ENCODE results near the gene WDR46. TPM values are rescaled to one million over a fixed set of nuclear protein-coding genes. Genes with fewer than 3 reads are reported as not detected.

The WDR46 gene
- total and polyA plus RNA-seq, 2 of the 13 experiments (the other 11 are each of a cell fraction or from before 2014, with no cell fraction given), result 47.4 to 105 TPM

GRCh38 chr6:33317669-33318425 is 28.8 kb upstream of the WDR46 start, which contains the start of gene ZBTB22 (continued):
- TF ChIP-seq DPF2 (CRISPR knock-in tag; IDR thresholded peaks at IDR 0.05; ENCODE audit: borderline replicate concordance, low read depth) (no peak), ZKSCAN8 (CRISPR knock-in tag; IDR thresholded peaks at IDR 0.05; ENCODE audit: borderline replicate concordance) (no peak), SAP130 (CRISPR knock-in tag; IDR thresholded peaks at IDR 0.05; ENCODE audit: low read depth) (peak; percentile 53), SRSF1 (optimal IDR thresholded peaks at IDR 0.05; ENCODE audit: low read depth, low read length) (no peak), RAD51 (IDR thresholded peaks at IDR 0.05; ENCODE audit: borderline replicate concordance) (no peak), SNAPC2 (CRISPR knock-in tag; IDR thresholded peaks at IDR 0.05) (no peak), ZNF607 (CRISPR knock-in tag; IDR thresholded peaks at IDR 0.05; ENCODE audit: borderline replicate concordance) (no peak; the same call in 1 of the 2 replicates), MXI1 (IDR thresholded peaks at IDR 0.05; ENCODE audit: borderline replicate concordance, low read depth, low read length) (peak; percentile 54; the same call in 1 of the 3 replicates), ZNF781 (CRISPR knock-in tag; IDR thresholded peaks at IDR 0.05; ENCODE audit: borderline replicate concordance, not compliant biosample characterization) (peak; percentile 30), ZNF746 (CRISPR knock-in tag; IDR thresholded peaks at IDR 0.05) (no peak), MXD4 (CRISPR knock-in tag; IDR thresholded peaks at IDR 0.05) (peak; percentile 57; the same call in 1 of the 2 replicates), ZNF337 (CRISPR knock-in tag; IDR thresholded peaks at IDR 0.05; ENCODE audit: borderline replicate concordance, low read depth) (no peak), ZBTB38 (CRISPR knock-in tag; IDR thresholded peaks at IDR 0.05) (no peak), ZNF563 (CRISPR knock-in tag; IDR thresholded peaks at IDR 0.05) (no peak), BATF2 (CRISPR knock-in tag; IDR thresholded peaks at IDR 0.05) (no peak), ZNF225 (CRISPR knock-in tag; IDR thresholded peaks at IDR 0.05) (no peak), ELF4 (CRISPR knock-in tag; IDR thresholded peaks at IDR 0.05; ENCODE audit: borderline replicate concordance) (no peak), RARA (CRISPR knock-in tag; IDR thresholded peaks at IDR 0.05) (0 out of 2 replicates have a peak, but pooled peaks have one; percentile 11), ZNF282 (IDR thresholded peaks at IDR 0.05; ENCODE audit: partially characterized antibody) (no peak), LCORL (IDR thresholded peaks at IDR 0.05) (no peak), LCORL (CRISPR knock-in tag; IDR thresholded peaks at IDR 0.05) (0 out of 2 replicates have a peak, but pooled peaks have one; percentile 17), ZNF121 (CRISPR knock-in tag; IDR thresholded peaks at IDR 0.05) (no peak), U2AF2 (IDR thresholded peaks at IDR 0.05; ENCODE audit: low read depth, low read length) (no peak), ZNF580 (CRISPR knock-in tag; IDR thresholded peaks at IDR 0.05; ENCODE audit: borderline replicate concordance, low read depth) (peak; percentile 7; the same call in 1 of the 2 replicates)
- TF ChIP-seq, protein P1, sequence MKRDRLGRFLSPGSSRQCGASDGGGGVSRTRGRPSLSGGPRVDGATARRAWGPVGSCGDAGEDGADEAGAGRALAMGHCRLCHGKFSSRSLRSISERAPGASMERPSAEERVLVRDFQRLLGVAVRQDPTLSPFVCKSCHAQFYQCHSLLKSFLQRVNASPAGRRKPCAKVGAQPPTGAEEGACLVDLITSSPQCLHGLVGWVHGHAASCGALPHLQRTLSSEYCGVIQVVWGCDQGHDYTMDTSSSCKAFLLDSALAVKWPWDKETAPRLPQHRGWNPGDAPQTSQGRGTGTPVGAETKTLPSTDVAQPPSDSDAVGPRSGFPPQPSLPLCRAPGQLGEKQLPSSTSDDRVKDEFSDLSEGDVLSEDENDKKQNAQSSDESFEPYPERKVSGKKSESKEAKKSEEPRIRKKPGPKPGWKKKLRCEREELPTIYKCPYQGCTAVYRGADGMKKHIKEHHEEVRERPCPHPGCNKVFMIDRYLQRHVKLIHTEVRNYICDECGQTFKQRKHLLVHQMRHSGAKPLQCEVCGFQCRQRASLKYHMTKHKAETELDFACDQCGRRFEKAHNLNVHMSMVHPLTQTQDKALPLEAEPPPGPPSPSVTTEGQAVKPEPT (CRISPR knock-in tag; IDR thresholded peaks at IDR 0.05; ENCODE audit: low read depth), result peak; percentile 100
- TF ChIP-seq, protein P2, sequence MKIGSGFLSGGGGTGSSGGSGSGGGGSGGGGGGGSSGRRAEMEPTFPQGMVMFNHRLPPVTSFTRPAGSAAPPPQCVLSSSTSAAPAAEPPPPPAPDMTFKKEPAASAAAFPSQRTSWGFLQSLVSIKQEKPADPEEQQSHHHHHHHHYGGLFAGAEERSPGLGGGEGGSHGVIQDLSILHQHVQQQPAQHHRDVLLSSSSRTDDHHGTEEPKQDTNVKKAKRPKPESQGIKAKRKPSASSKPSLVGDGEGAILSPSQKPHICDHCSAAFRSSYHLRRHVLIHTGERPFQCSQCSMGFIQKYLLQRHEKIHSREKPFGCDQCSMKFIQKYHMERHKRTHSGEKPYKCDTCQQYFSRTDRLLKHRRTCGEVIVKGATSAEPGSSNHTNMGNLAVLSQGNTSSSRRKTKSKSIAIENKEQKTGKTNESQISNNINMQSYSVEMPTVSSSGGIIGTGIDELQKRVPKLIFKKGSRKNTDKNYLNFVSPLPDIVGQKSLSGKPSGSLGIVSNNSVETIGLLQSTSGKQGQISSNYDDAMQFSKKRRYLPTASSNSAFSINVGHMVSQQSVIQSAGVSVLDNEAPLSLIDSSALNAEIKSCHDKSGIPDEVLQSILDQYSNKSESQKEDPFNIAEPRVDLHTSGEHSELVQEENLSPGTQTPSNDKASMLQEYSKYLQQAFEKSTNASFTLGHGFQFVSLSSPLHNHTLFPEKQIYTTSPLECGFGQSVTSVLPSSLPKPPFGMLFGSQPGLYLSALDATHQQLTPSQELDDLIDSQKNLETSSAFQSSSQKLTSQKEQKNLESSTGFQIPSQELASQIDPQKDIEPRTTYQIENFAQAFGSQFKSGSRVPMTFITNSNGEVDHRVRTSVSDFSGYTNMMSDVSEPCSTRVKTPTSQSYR (CRISPR knock-in tag; IDR thresholded peaks at IDR 0.05; ENCODE audit: borderline replicate concordance), result no peak
